ENCODE data around the gene KRT6C. TPM values are rescaled to one million over a fixed set of nuclear protein-coding genes. Genes with fewer than 3 reads are reported as not detected.

KRT6C gene
- total RNA-seq, 1 donor from 2014 or later: not detected

- no peak overlapping the region for H3K4me3 ChIP-seq
Observed at GRCh38 chr12:52497975-52498374, 24.4 kb upstream of the KRT6C start.

GRCh38 chr12:52496590-52497071 lies 23.0 kb upstream of the KRT6C start:
- peaks cover 4% of the 10 kb centered on the region for H3K27me3 ChIP-seq
- no peaks in the 10 kb centered on the region for H3K4me1 ChIP-seq
- H3K27ac ChIP-seq: no peak overlapping the region
- H3K36me3 ChIP-seq: no peaks in the 10 kb centered on the region
- no peak overlapping the region for H3K4me3 ChIP-seq
- intact Hi-C loops (cut with DNase I): no loop called here
- no peak for TF ChIP-seq CTCF (IDR thresholded peaks at IDR 0.05)
- no peak for DNase-seq (ENCODE audit: low spot score in 2 of 2)
- no peaks in the 10 kb centered on the region for H3K9me3 ChIP-seq

More at GRCh38 chr12:52497975-52498374, 24.4 kb upstream of the KRT6C start:
- Histone ChIP-seq H3K27me3 (peaks cover 4% of the 10 kb centered on the region), H3K27ac (no peak overlapping the region), H3K36me3 (no peaks in the 10 kb centered on the region), H3K4me1 (no peaks in the 10 kb centered on the region), H3K9me3 (no peaks in the 10 kb centered on the region)
- no peak for TF ChIP-seq CTCF (IDR thresholded peaks at IDR 0.05)
- no peak for DNase-seq (ENCODE audit: low spot score in 2 of 2)
- intact Hi-C loops (cut with DNase I): no loop called here

- no peak for TF ChIP-seq CTCF (IDR thresholded peaks at IDR 0.05)
- Histone ChIP-seq H3K9me3 (no peaks in the 10 kb centered on the region), H3K27me3 (peaks cover 4% of the 10 kb centered on the region), H3K4me3 (no peak overlapping the region), H3K36me3 (no peaks in the 10 kb centered on the region), H3K27ac (no peak overlapping the region), H3K4me1 (no peaks in the 10 kb centered on the region)
- intact Hi-C loops (cut with DNase I): no loop called here
- no peak for DNase-seq (ENCODE audit: low spot score in 2 of 2)
Observed at GRCh38 chr12:52496054-52496453, 22.4 kb upstream of the KRT6C start.

GRCh38 chr12:52495389-52495788 lies 21.8 kb upstream of the KRT6C start:
- Histone ChIP-seq H3K9me3 (no peaks in the 10 kb centered on the region), H3K4me1 (no peaks in the 10 kb centered on the region), H3K27me3 (peaks cover 4% of the 10 kb centered on the region), H3K4me3 (no peak overlapping the region), H3K27ac (no peak overlapping the region), H3K36me3 (no peaks in the 10 kb centered on the region)
- DNase-seq (ENCODE audit: low spot score in 2 of 2): no peak
- intact Hi-C loops (cut with DNase I): no loop called here
- no peak for TF ChIP-seq CTCF (IDR thresholded peaks at IDR 0.05)

- DNase-seq (ENCODE audit: low spot score in 2 of 2): no peak
- intact Hi-C loops (cut with DNase I): no loop called here
- TF ChIP-seq CTCF (IDR thresholded peaks at IDR 0.05): no peak
- Histone ChIP-seq H3K36me3 (no peaks in the 10 kb centered on the region), H3K27ac (no peak overlapping the region), H3K4me1 (no peaks in the 10 kb centered on the region), H3K27me3 (peaks cover 4% of the 10 kb centered on the region), H3K9me3 (no peaks in the 10 kb centered on the region), H3K4me3 (no peak overlapping the region)
Observed at GRCh38 chr12:52494518-52494917, 20.9 kb upstream of the KRT6C start.

GRCh38 chr12:52494100-52494499 lies 20.5 kb upstream of the KRT6C start:
- H3K27ac ChIP-seq: no peak overlapping the region
- H3K36me3 ChIP-seq: no peaks in the 10 kb centered on the region
- H3K9me3 ChIP-seq: no peaks in the 10 kb centered on the region
- peaks cover 4% of the 10 kb centered on the region for H3K27me3 ChIP-seq
- intact Hi-C loops (cut with DNase I): no loop called here
- H3K4me1 ChIP-seq: no peaks in the 10 kb centered on the region
- DNase-seq (ENCODE audit: low spot score in 2 of 2): no peak
- no peak for TF ChIP-seq CTCF (IDR thresholded peaks at IDR 0.05)
- H3K4me3 ChIP-seq: no peak overlapping the region

Data from ascending aorta (tissue), 2 donors.